CD4-positive, alpha-beta memory T cell (primary cell): Measurements from ENCODE around the gene NF2. TPM values are rescaled to one million over a fixed set of nuclear protein-coding genes. Genes with fewer than 3 reads are reported as not detected.

Source experiments
- CTCF ChIA-PET: fragments of 350-600 bp; sonication (Branson Sonifier 250); formaldehyde crosslinking; loops from one replicate; lab custom pipeline; 2021; ENCODE audit warnings: inconsistent platforms; ENCODE audit not compliant: partially characterized antibody; lab: Charles Lee
- POLR2A ChIA-PET: fragments of 350-600 bp; sonication (Branson Sonifier 250); formaldehyde crosslinking; loops from one replicate; lab custom pipeline; 2021; ENCODE audit not compliant: partially characterized antibody; lab: Charles Lee
- DNase-seq, 5 donors: peaks; one replicate each; pipeline versions ENCODE4 v3.0.0 to v3.0.0-alpha.2; 2020 to 2022; ENCODE audit warnings: mixed read lengths in 1 of 5
- H3K27ac ChIP-seq: one replicate; pipeline ENCODE4 v1.7.0; 2013; ENCODE audit warnings: low read depth, low read length
- H3K27me3 ChIP-seq: 2 replicates; pipeline ENCODE4 v1.7.0; 2013; ENCODE audit warnings: mild to moderate bottlenecking, low read length, moderate library complexity; ENCODE audit not compliant: insufficient read depth
- H3K36me3 ChIP-seq: 2 replicates; pipeline ENCODE4 v1.7.0; 2013; ENCODE audit warnings: mild to moderate bottlenecking, low read length, moderate library complexity; ENCODE audit not compliant: insufficient read depth
- H3K4me1 ChIP-seq: 2 replicates; pipeline ENCODE4 v1.7.0; 2013; ENCODE audit warnings: mild to moderate bottlenecking, low read length, moderate library complexity; ENCODE audit not compliant: insufficient read depth
- H3K4me3 ChIP-seq, 2 donors: one replicate each; pipeline ENCODE4 v1.7.0; 2013; ENCODE audit warnings: low read length in 2 of 2, mild to moderate bottlenecking in 1 of 2
- H3K9me3 ChIP-seq, 2 donors: one replicate each; pipeline ENCODE4 v1.7.0; 2013; ENCODE audit warnings: low read length in 2 of 2, control low read depth in 1 of 2; ENCODE audit not compliant: control insufficient read depth in 1 of 2
- H3K27ac Mint-ChIP-seq, 7 donors: one replicate each; pipeline ENCODE4 v1.8.0; 2020 to 2021; ENCODE audit warnings: mixed read lengths in 7 of 7, mild to moderate bottlenecking in 6 of 7, inconsistent platforms in 3 of 7, moderate library complexity in 3 of 7
- H3K27me3 Mint-ChIP-seq, 2 donors: one replicate each; pipeline ENCODE4 v1.8.0; 2020 to 2021; ENCODE audit warnings: mixed read lengths in 2 of 2
- H3K36me3 Mint-ChIP-seq, 2 donors: one replicate each; pipeline ENCODE4 v1.8.0; 2020 to 2021; ENCODE audit warnings: mixed read lengths in 2 of 2, inconsistent platforms in 1 of 2, mild to moderate bottlenecking in 1 of 2
- H3K4me1 Mint-ChIP-seq, 4 donors: one replicate each; pipeline ENCODE4 v1.8.0; 2020 to 2021; ENCODE audit warnings: mixed read lengths in 4 of 4, mild to moderate bottlenecking in 1 of 4
- H3K4me3 Mint-ChIP-seq, 8 donors: one replicate each; pipeline ENCODE4 v1.8.0; 2020 to 2021; ENCODE audit warnings: mixed read lengths in 8 of 8, mild to moderate bottlenecking in 7 of 8, moderate library complexity in 6 of 8, inconsistent platforms in 3 of 8
- H3K9me3 Mint-ChIP-seq, 8 donors: one replicate each; pipeline ENCODE4 v1.8.0; 2020 to 2021; ENCODE audit warnings: mixed read lengths in 8 of 8, mild to moderate bottlenecking in 5 of 8, inconsistent platforms in 3 of 8, moderate library complexity in 1 of 8
- intact Hi-C: fragments of 100-400 bp; cut with micrococcal nuclease; formaldehyde crosslinking; loops from one replicate; pipeline ENCODE4 v1.15.1; 2023
- polyA plus RNA-seq, 2 donors: library from polyadenylated mRNA; unstranded; fragments of 300-500 nt; fragmentation: Illumina TruSeq; gene quantifications; one replicate each; pipeline ENCODE4 v1.2.3, GENCODE V29; 2021
- total RNA-seq, 2 experiments: library from RNA; stranded (reverse); gene quantifications; one replicate each; pipeline ENCODE4 v1.2.3, GENCODE V29; 2021

NF2 gene
- total and polyA plus RNA-seq, 4 experiments from 2014 or later = 11.7 to 31.4 (median 24.2) TPM

GRCh38 chr22:29703569-29704195 is 100.2 kb downstream of the NF2 start:
- DNase-seq = no peak
- no peak overlapping the region for H3K4me3 ChIP-seq
- intact Hi-C loops = no loop called here
- Mint-ChIP-seq H3K36me3 (peaks cover 0 to 1% of the 10 kb centered on the region in 2 donors), H3K27me3 (peaks cover 0 to 2% of the 10 kb centered on the region in 2 donors), H3K9me3 (no peaks in the 10 kb centered on the region), H3K4me1 (peaks cover 6 to 20% (median 16%) of the 10 kb centered on the region in 4 donors), H3K4me3 (no peak overlapping the region), H3K27ac (no peak overlapping the region)
- H3K36me3 ChIP-seq = no peaks in the 10 kb centered on the region
- CTCF ChIA-PET = no interaction called here
- H3K27me3 ChIP-seq = no peaks in the 10 kb centered on the region
- POLR2A ChIA-PET = no interaction called here
- peaks cover 18% of the 10 kb centered on the region for H3K4me1 ChIP-seq
- H3K27ac ChIP-seq = no peak overlapping the region
- H3K9me3 ChIP-seq = no peaks in the 10 kb centered on the region

- Histone ChIP-seq H3K36me3 (no peaks in the 10 kb centered on the region), H3K27ac (no peak overlapping the region), H3K9me3 (no peaks in the 10 kb centered on the region), H3K27me3 (no peaks in the 10 kb centered on the region), H3K4me3 (no peak overlapping the region), H3K4me1 (peaks cover 18% of the 10 kb centered on the region)
- intact Hi-C loops = no loop called here
- Mint-ChIP-seq H3K27me3 (peaks cover 0 to 2% of the 10 kb centered on the region in 2 donors), H3K27ac (no peak overlapping the region), H3K4me3 (no peak overlapping the region), H3K4me1 (peaks cover 6 to 20% (median 16%) of the 10 kb centered on the region in 4 donors), H3K36me3 (no peaks in the 10 kb centered on the region), H3K9me3 (no peaks in the 10 kb centered on the region)
- peak in 1 of 5 donors; percentile 3 for DNase-seq
- ChIA-PET POLR2A (no interaction called here), CTCF (no interaction called here)
Measured at GRCh38 chr22:29704528-29705285, 101.3 kb downstream of the NF2 start.

- H3K36me3 ChIP-seq = no peaks in the 10 kb centered on the region
- no peak overlapping the region for H3K4me3 ChIP-seq
- no peaks in the 10 kb centered on the region for H3K9me3 Mint-ChIP-seq
- no peak overlapping the region for H3K27ac ChIP-seq
- H3K36me3 Mint-ChIP-seq = no peaks in the 10 kb centered on the region
- peak in 1 of 5 donors; percentile 29 for DNase-seq
- H3K4me1 ChIP-seq = peaks cover 13% of the 10 kb centered on the region
- ChIA-PET POLR2A (no interaction called here), CTCF (no interaction called here)
- no peaks in the 10 kb centered on the region for H3K9me3 ChIP-seq
- intact Hi-C loops = no loop called here
- H3K4me3 Mint-ChIP-seq = no peak overlapping the region
- peaks cover 6 to 14% (median 11%) of the 10 kb centered on the region in 4 donors for H3K4me1 Mint-ChIP-seq
- no peaks in the 10 kb centered on the region for H3K27me3 ChIP-seq
- H3K27ac Mint-ChIP-seq = no peak overlapping the region
- peaks cover 0 to 2% of the 10 kb centered on the region in 2 donors for H3K27me3 Mint-ChIP-seq
Measured at GRCh38 chr22:29705651-29706050, 102.2 kb downstream of the NF2 start.

- H3K36me3 Mint-ChIP-seq = no peaks in the 10 kb centered on the region
- peak in 1 of 5 donors; percentile 3 for DNase-seq
- Histone ChIP-seq H3K4me3 (no peak overlapping the region), H3K36me3 (no peaks in the 10 kb centered on the region), H3K4me1 (peaks cover 5% of the 10 kb centered on the region), H3K9me3 (no peaks in the 10 kb centered on the region), H3K27me3 (no peaks in the 10 kb centered on the region), H3K27ac (no peak overlapping the region)
- ChIA-PET POLR2A (no interaction called here), CTCF (no interaction called here)
- no peak overlapping the region for H3K4me3 Mint-ChIP-seq
- intact Hi-C loops = no loop called here
- no peak overlapping the region for H3K27ac Mint-ChIP-seq
- H3K9me3 Mint-ChIP-seq = no peaks in the 10 kb centered on the region
- H3K27me3 Mint-ChIP-seq = peaks cover 0 to 2% of the 10 kb centered on the region in 2 donors
- H3K4me1 Mint-ChIP-seq = peaks cover under 1 to 6% (median 4%) of the 10 kb centered on the region in 4 donors
Measured at GRCh38 chr22:29706486-29706885, 103.1 kb downstream of the NF2 start.

GRCh38 chr22:29707010-29707409 is 103.6 kb downstream of the NF2 start:
- no peak overlapping the region for H3K27ac ChIP-seq
- Mint-ChIP-seq H3K36me3 (no peaks in the 10 kb centered on the region), H3K27me3 (peaks cover 0 to 3% of the 10 kb centered on the region in 2 donors), H3K27ac (no peak overlapping the region), H3K4me1 (peaks cover 0 to 2% (median under 1%) of the 10 kb centered on the region in 4 donors), H3K9me3 (no peaks in the 10 kb centered on the region), H3K4me3 (no peak overlapping the region)
- no peaks in the 10 kb centered on the region for H3K4me1 ChIP-seq
- intact Hi-C loops = no loop called here
- no peak overlapping the region for H3K4me3 ChIP-seq
- ChIA-PET CTCF (no interaction called here), POLR2A (no interaction called here)
- H3K36me3 ChIP-seq = no peaks in the 10 kb centered on the region
- H3K9me3 ChIP-seq = no peaks in the 10 kb centered on the region
- H3K27me3 ChIP-seq = no peaks in the 10 kb centered on the region
- no peak for DNase-seq

GRCh38 chr22:29707471-29707870 is 104.0 kb downstream of the NF2 start:
- Histone ChIP-seq H3K27ac (no peak overlapping the region), H3K4me1 (no peaks in the 10 kb centered on the region), H3K27me3 (no peaks in the 10 kb centered on the region), H3K4me3 (no peak overlapping the region), H3K36me3 (no peaks in the 10 kb centered on the region), H3K9me3 (no peaks in the 10 kb centered on the region)
- Mint-ChIP-seq H3K36me3 (no peaks in the 10 kb centered on the region), H3K27me3 (peaks cover 0 to 7% of the 10 kb centered on the region in 2 donors), H3K27ac (peak overlapping the region in 1 of 7 donors; percentile 53), H3K4me1 (peaks cover 0 to 2% (median 0%) of the 10 kb centered on the region in 4 donors), H3K9me3 (no peaks in the 10 kb centered on the region), H3K4me3 (no peak overlapping the region)
- intact Hi-C loops = no loop called here
- POLR2A ChIA-PET = no interaction called here
- DNase-seq = no peak
- CTCF ChIA-PET = no interaction called here

- DNase-seq = no peak
- Mint-ChIP-seq H3K36me3 (no peaks in the 10 kb centered on the region), H3K9me3 (no peaks in the 10 kb centered on the region), H3K4me1 (no peaks in the 10 kb centered on the region), H3K27ac (no peak overlapping the region), H3K4me3 (no peak overlapping the region), H3K27me3 (peaks cover 2 to 13% of the 10 kb centered on the region in 2 donors)
- H3K36me3 ChIP-seq = no peaks in the 10 kb centered on the region
- no peak overlapping the region for H3K27ac ChIP-seq
- H3K4me1 ChIP-seq = no peaks in the 10 kb centered on the region
- no peak overlapping the region for H3K4me3 ChIP-seq
- intact Hi-C loops = no loop called here
- ChIA-PET CTCF (no interaction called here), POLR2A (no interaction called here)
- no peaks in the 10 kb centered on the region for H3K9me3 ChIP-seq
- no peaks in the 10 kb centered on the region for H3K27me3 ChIP-seq
Measured at GRCh38 chr22:29710193-29710592, 106.8 kb downstream of the NF2 start.
